Measurements from ENCODE around the gene PRSS56.
"Not testable (repeated sequence)": the region's sequence is repeated elsewhere in the genome, so short reads cannot be mapped to it uniquely, and the experiment has no call there.

The PRSS56 gene

DNA sequence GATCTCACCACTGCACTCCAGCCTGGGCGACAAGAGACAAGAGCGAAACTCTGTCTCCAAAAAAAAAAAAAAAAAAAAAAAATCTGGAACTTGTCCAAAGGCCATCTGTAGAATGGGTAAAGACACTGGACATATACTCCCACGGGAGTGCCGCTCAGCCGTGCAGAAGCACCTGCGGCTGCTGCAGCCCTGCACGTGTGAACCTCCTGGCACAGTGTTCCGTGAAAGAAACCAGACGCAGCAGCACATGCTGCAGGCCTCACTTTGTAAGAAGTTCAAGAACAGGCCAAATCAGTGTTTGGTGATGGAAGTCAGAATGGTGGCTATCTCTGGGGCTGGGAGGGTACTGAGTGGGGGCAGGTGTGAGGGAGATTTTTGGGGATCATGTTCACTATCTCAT is 12.2 kb downstream of the PRSS56 start:
- H3K27ac ChIP-seq (ENCODE audit: low read length, poor library complexity, severe bottlenecking) = no peak overlapping the region
- no peak overlapping the region for H2BK5ac ChIP-seq (ENCODE audit: low read depth, low read length, poor library complexity, severe bottlenecking)
- no peak overlapping the region for H3K14ac ChIP-seq (ENCODE audit: low read length in 2 of 2)
- H3K79me1 ChIP-seq (replicated peaks; ENCODE audit: low read length, poor library complexity, severe bottlenecking) = no peaks in the 10 kb centered on the region
- WGBS = 87% methylated on average over 9 of the region's 9 CpGs
- no peak overlapping the region for H3K23ac ChIP-seq (ENCODE audit: low read length in 2 of 2)
- H4K8ac ChIP-seq (ENCODE audit: low read length) = no peak overlapping the region
- peaks cover 11% of the 10 kb centered on the region for H3K9me3 ChIP-seq (ENCODE audit: control insufficient read depth, low read length)
- H3K4me1 ChIP-seq (ENCODE audit: control insufficient read depth, insufficient read depth, low read depth, low read length) = no peaks in the 10 kb centered on the region
- no peaks in the 10 kb centered on the region for H3K36me3 ChIP-seq (ENCODE audit: control insufficient read depth in 1 of 2, insufficient read depth in 2 of 2, low read depth in 1 of 2, low read length in 2 of 2)
- no peak overlapping the region for H4K91ac ChIP-seq (ENCODE audit: low read length)
- no peak overlapping the region for H2BK12ac ChIP-seq (ENCODE audit: low read length in 2 of 2)
- H2AFZ ChIP-seq (ENCODE audit: low read depth, low read length) = no peak overlapping the region
- H2BK120ac ChIP-seq (ENCODE audit: low read depth, low read length) = no peak overlapping the region
- H3K4ac ChIP-seq (ENCODE audit: low read depth in 1 of 2, low read length in 2 of 2) = no peak overlapping the region
- H2BK15ac ChIP-seq (ENCODE audit: low read depth, poor library complexity, severe bottlenecking) = no peak overlapping the region
- no peak overlapping the region for H3K9ac ChIP-seq (ENCODE audit: low read length)
- peaks cover 18 to 66% of the 10 kb centered on the region in 2 experiments for H3K27me3 ChIP-seq (ENCODE audit: control insufficient read depth in 1 of 2, insufficient read depth in 1 of 2, low read length in 2 of 2)
- DNase-seq = no peak
- no peak overlapping the region for H3K4me3 ChIP-seq (ENCODE audit: insufficient read depth in 1 of 2, low read depth in 1 of 2, low read length in 2 of 2)
- H2AK5ac ChIP-seq (ENCODE audit: low read length, severe bottlenecking) = no peak overlapping the region
- no peak overlapping the region for H3K4me2 ChIP-seq (ENCODE audit: low read length, poor library complexity, severe bottlenecking)
- no peak overlapping the region for H3K18ac ChIP-seq (ENCODE audit: low read depth in 1 of 2, low read length in 2 of 2)

DNA sequence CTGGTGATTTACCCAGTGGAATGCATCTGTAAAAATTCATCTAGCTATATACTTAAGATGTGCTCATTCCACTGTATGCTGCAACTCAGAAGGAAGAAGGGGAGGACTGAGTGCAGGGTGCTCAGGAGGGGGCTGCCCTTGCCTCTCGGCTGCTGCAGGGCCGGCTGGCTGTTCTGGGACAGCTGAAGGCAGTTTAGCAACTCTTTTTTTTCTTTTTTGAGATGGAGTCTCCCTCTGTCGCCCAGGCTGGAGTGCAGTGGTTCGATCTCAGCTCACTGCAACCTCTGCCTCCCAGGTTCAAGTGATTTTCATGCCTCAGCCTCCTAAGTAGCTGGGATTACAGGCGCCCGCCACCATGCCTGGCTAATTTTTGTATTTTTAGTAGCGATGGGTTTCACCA is 12.6 kb downstream of the PRSS56 start:
- peaks cover 11% of the 10 kb centered on the region for H3K9me3 ChIP-seq (ENCODE audit: control insufficient read depth, low read length)
- DNase-seq; H3K4me1 ChIP-seq (ENCODE audit: control insufficient read depth, insufficient read depth, low read depth, low read length); H4K91ac ChIP-seq (ENCODE audit: low read length); H2BK120ac ChIP-seq (ENCODE audit: low read depth, low read length); H2BK12ac ChIP-seq (ENCODE audit: low read length in 2 of 2); H3K27ac ChIP-seq (ENCODE audit: low read length, poor library complexity, severe bottlenecking); H2AK5ac ChIP-seq (ENCODE audit: low read length, severe bottlenecking); H3K14ac ChIP-seq (ENCODE audit: low read length in 2 of 2); H3K79me1 ChIP-seq (replicated peaks; ENCODE audit: low read length, poor library complexity, severe bottlenecking); H3K9ac ChIP-seq (ENCODE audit: low read length); H3K36me3 ChIP-seq (ENCODE audit: control insufficient read depth in 1 of 2, insufficient read depth in 2 of 2, low read depth in 1 of 2, low read length in 2 of 2); H4K8ac ChIP-seq (ENCODE audit: low read length); H2AFZ ChIP-seq (ENCODE audit: low read depth, low read length); H2BK15ac ChIP-seq (ENCODE audit: low read depth, poor library complexity, severe bottlenecking); H3K4me2 ChIP-seq (ENCODE audit: low read length, poor library complexity, severe bottlenecking); H2BK5ac ChIP-seq (ENCODE audit: low read depth, low read length, poor library complexity, severe bottlenecking); H3K4ac ChIP-seq (ENCODE audit: low read depth in 1 of 2, low read length in 2 of 2); H3K23ac ChIP-seq (ENCODE audit: low read length in 2 of 2); H3K4me3 ChIP-seq (ENCODE audit: insufficient read depth in 1 of 2, low read depth in 1 of 2, low read length in 2 of 2); H3K18ac ChIP-seq (ENCODE audit: low read depth in 1 of 2, low read length in 2 of 2): not testable (repeated sequence)
- H3K27me3 ChIP-seq (ENCODE audit: control insufficient read depth in 1 of 2, insufficient read depth in 1 of 2, low read length in 2 of 2) = peaks cover 17 to 67% of the 10 kb centered on the region in 2 experiments
- WGBS = 84% methylated on average over 7 of the region's 7 CpGs

GRCh38 chr2:232533944-232534710 is 13.9 kb downstream of the PRSS56 start:
- Histone ChIP-seq H3K27me3 (ENCODE audit: control insufficient read depth in 1 of 2, insufficient read depth in 1 of 2, low read length in 2 of 2) (peaks cover 19 to 67% of the 10 kb centered on the region in 2 experiments), H3K9ac (ENCODE audit: low read length) (no peak overlapping the region), H3K4ac (ENCODE audit: low read depth in 1 of 2, low read length in 2 of 2) (no peak overlapping the region), H2BK5ac (ENCODE audit: low read depth, low read length, poor library complexity, severe bottlenecking) (no peak overlapping the region), H3K27ac (ENCODE audit: low read length, poor library complexity, severe bottlenecking) (no peak overlapping the region), H3K9me3 (ENCODE audit: control insufficient read depth, low read length) (peaks cover 11% of the 10 kb centered on the region), H3K36me3 (ENCODE audit: control insufficient read depth in 1 of 2, insufficient read depth in 2 of 2, low read depth in 1 of 2, low read length in 2 of 2) (no peaks in the 10 kb centered on the region), H2AFZ (ENCODE audit: low read depth, low read length) (no peak overlapping the region), H3K4me1 (ENCODE audit: control insufficient read depth, insufficient read depth, low read depth, low read length) (peaks cover under 1% of the 10 kb centered on the region), H3K18ac (ENCODE audit: low read depth in 1 of 2, low read length in 2 of 2) (no peak overlapping the region), H4K91ac (ENCODE audit: low read length) (no peak overlapping the region), H2AK5ac (ENCODE audit: low read length, severe bottlenecking) (no peak overlapping the region), H3K4me2 (ENCODE audit: low read length, poor library complexity, severe bottlenecking) (no peak overlapping the region), H3K23ac (ENCODE audit: low read length in 2 of 2) (no peak overlapping the region), H2BK15ac (ENCODE audit: low read depth, poor library complexity, severe bottlenecking) (no peak overlapping the region), H2BK120ac (ENCODE audit: low read depth, low read length) (no peak overlapping the region), H4K8ac (ENCODE audit: low read length) (no peak overlapping the region), H2BK12ac (ENCODE audit: low read length in 2 of 2) (no peak overlapping the region), H3K4me3 (ENCODE audit: insufficient read depth in 1 of 2, low read depth in 1 of 2, low read length in 2 of 2) (no peak overlapping the region), H3K14ac (ENCODE audit: low read length in 2 of 2) (no peak overlapping the region), H3K79me1 (replicated peaks; ENCODE audit: low read length, poor library complexity, severe bottlenecking) (no peaks in the 10 kb centered on the region)
- WGBS = 84% methylated on average over 13 of the region's 13 CpGs
- no peak for DNase-seq

- Histone ChIP-seq H3K79me1 (replicated peaks; ENCODE audit: low read length, poor library complexity, severe bottlenecking) (no peaks in the 10 kb centered on the region), H3K4me3 (ENCODE audit: insufficient read depth in 1 of 2, low read depth in 1 of 2, low read length in 2 of 2) (no peak overlapping the region), H4K8ac (ENCODE audit: low read length) (no peak overlapping the region), H3K36me3 (ENCODE audit: control insufficient read depth in 1 of 2, insufficient read depth in 2 of 2, low read depth in 1 of 2, low read length in 2 of 2) (no peaks in the 10 kb centered on the region), H3K9ac (ENCODE audit: low read length) (no peak overlapping the region), H2BK12ac (ENCODE audit: low read length in 2 of 2) (no peak overlapping the region), H3K14ac (ENCODE audit: low read length in 2 of 2) (no peak overlapping the region), H3K4me2 (ENCODE audit: low read length, poor library complexity, severe bottlenecking) (no peak overlapping the region), H3K27me3 (ENCODE audit: control insufficient read depth in 1 of 2, insufficient read depth in 1 of 2, low read length in 2 of 2) (peaks cover 26 to 70% of the 10 kb centered on the region in 2 experiments), H3K18ac (ENCODE audit: low read depth in 1 of 2, low read length in 2 of 2) (no peak overlapping the region), H3K4ac (ENCODE audit: low read depth in 1 of 2, low read length in 2 of 2) (no peak overlapping the region), H3K23ac (ENCODE audit: low read length in 2 of 2) (no peak overlapping the region), H4K91ac (ENCODE audit: low read length) (no peak overlapping the region), H2AK5ac (ENCODE audit: low read length, severe bottlenecking) (no peak overlapping the region), H3K27ac (ENCODE audit: low read length, poor library complexity, severe bottlenecking) (no peak overlapping the region), H3K9me3 (ENCODE audit: control insufficient read depth, low read length) (peaks cover 11% of the 10 kb centered on the region), H2BK120ac (ENCODE audit: low read depth, low read length) (no peak overlapping the region), H2BK15ac (ENCODE audit: low read depth, poor library complexity, severe bottlenecking) (no peak overlapping the region), H2BK5ac (ENCODE audit: low read depth, low read length, poor library complexity, severe bottlenecking) (no peak overlapping the region), H2AFZ (ENCODE audit: low read depth, low read length) (no peak overlapping the region), H3K4me1 (ENCODE audit: control insufficient read depth, insufficient read depth, low read depth, low read length) (peaks cover 6% of the 10 kb centered on the region)
- DNase-seq = no peak
- 83% methylated on average over 9 of the region's 14 CpGs for WGBS
Measured at GRCh38 chr2:232534940-232535651, 14.9 kb downstream of the PRSS56 start.
